ENCODE data around the gene FFAR1.

FFAR1 gene

GRCh38 chr19:35347171-35347929 is at the start of gene FFAR1:
TSS of gene FFAR1 (plus strand) at chr19:35347902. CDS start at chr19:35351552, 3,650 bp downstream.
- no peak for DNase-seq

GRCh38 chr19:35297922-35298321 is 49.8 kb upstream of the FFAR1 start:
- DNase-seq: no peak

GRCh38 chr19:35298561-35298972 is 49.1 kb upstream of the FFAR1 start:
- no peak for DNase-seq

DNA sequence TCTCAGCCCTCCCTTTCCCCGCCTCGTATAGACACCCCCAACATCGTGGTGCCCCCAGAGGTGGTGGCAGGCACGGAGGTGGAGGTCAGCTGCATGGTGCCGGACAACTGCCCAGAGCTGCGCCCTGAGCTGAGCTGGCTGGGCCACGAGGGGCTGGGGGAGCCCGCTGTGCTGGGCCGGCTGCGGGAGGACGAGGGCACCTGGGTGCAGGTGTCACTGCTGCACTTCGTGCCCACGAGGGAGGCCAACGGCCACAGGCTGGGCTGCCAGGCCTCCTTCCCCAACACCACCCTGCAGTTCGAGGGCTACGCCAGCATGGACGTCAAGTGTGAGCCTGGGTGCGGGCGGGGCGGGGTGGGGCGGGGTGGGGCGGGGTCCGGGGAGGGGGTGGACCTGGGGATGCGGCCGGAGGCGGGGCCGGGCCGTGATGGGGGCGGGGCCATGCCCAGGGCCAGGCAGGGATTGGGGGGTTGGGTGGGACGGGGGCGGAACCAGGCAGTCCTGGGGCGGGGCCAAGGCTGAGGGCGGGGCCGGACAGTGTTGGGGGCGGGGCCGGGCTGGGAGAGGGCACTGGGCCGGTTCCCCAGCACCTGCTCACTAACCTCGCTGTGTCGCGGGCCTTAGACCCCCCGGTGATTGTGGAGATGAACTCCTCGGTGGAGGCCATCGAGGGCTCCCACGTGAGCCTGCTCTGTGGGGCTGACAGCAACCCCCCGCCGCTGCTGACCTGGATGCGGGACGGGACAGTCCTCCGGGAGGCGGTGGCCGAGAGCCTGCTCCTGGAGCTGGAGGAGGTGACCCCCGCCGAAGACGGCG is 48.0 kb upstream of the FFAR1 start:
- peak in 1 of 2 experiments; percentile 72 for DNase-seq

DNA sequence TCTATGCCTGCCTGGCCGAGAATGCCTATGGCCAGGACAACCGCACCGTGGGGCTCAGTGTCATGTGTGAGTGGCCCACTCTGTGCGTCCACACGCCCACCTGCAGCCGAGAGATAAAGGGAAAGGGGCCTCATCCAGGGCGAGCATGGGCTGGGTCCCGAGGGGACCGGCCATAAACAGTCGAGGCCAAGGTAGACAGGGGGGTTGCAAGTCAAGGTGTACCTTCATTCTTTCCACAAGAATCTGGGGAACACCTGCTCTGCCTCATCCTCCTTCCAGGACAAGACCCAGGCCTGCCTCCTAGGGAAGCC is 47.4 kb upstream of the FFAR1 start:
- no peak for DNase-seq

DNA sequence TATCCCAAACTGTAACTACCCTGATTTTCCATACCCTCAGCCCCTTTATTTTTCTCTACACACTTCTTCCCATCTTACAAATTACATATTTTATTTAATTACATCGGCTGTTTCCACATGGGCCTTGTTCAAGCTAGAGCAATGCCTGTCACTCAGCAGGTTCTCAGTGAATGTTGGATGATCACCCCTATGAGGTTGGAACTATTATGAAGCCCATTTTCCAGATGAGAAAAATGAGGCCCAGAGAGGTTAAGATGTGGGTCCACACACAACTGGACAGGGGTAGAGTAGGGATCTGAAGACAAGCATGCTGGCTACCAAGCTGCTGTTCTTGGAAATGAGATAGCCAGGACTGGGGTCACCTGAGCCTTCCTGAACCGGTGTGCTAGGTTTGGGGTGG is 45.7 kb upstream of the FFAR1 start:
- DNase-seq: no peak

DNA sequence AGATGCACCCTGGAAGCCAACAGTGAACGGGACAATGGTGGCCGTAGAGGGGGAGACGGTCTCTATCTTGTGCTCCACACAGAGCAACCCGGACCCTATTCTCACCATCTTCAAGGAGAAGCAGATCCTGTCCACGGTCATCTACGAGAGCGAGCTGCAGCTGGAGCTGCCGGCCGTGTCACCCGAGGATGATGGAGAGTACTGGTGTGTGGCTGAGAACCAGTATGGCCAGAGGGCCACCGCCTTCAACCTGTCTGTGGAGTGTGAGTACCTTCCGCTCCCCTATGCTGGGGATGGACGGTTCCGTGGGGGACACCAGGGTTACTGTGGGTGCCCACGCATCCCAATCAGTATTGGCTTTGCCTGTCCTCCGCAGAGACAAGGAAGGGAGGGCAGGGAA is 45.3 kb upstream of the FFAR1 start:
- no peak for DNase-seq

DNA sequence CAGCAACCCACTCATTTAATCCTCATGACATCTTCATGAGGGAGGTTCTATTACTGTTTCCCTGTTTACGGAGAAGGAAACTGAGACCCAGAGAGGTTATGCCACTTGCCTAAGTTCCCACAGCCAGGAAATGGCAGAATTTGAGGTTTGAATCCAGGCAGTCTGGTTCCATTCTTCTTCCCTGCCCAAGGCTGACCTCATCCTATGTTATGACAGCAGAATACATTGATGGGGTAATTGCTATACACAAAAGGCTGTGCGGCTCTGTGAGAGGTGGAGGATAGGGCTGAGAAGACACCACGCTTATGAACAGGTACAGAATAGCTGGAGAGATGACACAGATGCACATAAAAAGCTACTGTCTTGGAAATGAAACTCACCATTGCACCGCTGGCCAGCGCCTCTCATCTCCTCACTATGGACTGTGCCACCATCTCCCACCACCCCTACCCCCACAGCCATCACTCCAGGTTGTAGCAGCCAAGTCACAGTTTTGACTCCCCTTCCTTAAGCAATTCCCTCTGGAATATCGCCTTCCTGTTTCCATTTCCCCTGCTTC is 44.3 kb upstream of the FFAR1 start:
- DNase-seq: no peak

GRCh38 chr19:35304036-35304435 is 43.7 kb upstream of the FFAR1 start:
- no peak for DNase-seq

GRCh38 chr19:35305181-35305580 is 42.5 kb upstream of the FFAR1 start:
- DNase-seq: no peak

GRCh38 chr19:35306473-35307246 is 41.0 kb upstream of the FFAR1 start:
- peak; percentile 33 to 69 for DNase-seq

GRCh38 chr19:35307931-35308330 is 39.8 kb upstream of the FFAR1 start:
- DNase-seq: no peak

GRCh38 chr19:35308910-35309309 is 38.8 kb upstream of the FFAR1 start:
- DNase-seq: no peak

- DNase-seq: no peak
These were observed 38.0 kb upstream of the FFAR1 start for GRCh38 chr19:35309481-35310279.

DNA sequence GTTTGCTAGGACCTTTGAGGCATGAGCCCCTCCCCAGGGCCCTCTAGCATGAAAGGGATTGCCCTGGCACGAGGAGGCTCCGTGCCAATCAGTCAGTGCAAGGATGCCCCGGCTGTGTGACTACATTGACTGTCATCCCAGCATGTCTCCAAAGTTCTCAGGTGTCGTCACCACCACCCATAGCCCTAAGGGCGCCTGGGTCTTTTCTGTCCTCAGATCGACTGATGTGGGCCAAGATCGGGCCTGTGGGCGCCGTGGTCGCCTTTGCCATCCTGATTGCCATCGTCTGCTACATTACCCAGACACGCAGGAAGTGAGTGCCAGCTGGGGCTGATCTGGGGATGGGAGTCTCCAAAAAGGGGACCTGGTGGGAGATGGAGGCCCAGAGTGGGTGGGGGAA is 37.4 kb upstream of the FFAR1 start:
- no peak for DNase-seq

- no peak for DNase-seq
These were observed 36.8 kb upstream of the FFAR1 start for GRCh38 chr19:35310811-35311465.

DNA sequence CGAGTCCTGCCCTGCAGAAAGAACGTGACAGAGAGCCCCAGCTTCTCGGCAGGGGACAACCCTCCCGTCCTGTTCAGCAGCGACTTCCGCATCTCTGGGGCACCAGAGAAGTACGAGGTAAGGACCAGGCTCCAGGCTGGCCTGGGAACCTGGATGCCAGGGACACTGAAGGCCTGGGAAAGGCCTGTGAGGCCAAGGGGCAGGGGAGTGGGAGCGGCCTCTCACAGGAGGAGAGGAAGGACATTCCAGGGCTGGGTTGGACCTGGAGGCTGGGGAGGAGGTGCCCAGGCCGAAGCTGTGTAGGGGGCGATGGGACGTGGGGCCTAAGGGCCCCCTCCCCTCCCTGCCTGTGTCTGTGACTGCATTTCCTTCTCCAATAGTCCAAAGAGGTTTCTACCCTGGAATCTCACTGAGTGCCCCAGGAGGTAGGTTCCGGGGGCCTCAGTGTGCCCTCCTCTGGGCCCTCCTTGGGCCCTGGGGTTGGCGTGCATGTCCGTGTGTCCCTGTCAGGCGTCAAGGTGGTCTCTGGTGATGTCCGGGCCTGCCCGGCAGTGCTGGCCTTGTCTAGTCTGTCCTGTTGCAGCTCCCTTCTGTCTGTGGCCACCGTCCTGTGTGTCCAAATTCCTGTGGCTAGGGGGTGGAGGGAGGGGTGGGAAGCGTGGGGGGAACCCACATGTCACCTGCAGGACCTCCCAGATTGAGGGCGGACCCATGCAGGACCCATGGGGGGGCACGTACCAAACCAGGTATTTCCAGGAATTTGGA is 35.6 kb upstream of the FFAR1 start:
- no peak for DNase-seq

DNA sequence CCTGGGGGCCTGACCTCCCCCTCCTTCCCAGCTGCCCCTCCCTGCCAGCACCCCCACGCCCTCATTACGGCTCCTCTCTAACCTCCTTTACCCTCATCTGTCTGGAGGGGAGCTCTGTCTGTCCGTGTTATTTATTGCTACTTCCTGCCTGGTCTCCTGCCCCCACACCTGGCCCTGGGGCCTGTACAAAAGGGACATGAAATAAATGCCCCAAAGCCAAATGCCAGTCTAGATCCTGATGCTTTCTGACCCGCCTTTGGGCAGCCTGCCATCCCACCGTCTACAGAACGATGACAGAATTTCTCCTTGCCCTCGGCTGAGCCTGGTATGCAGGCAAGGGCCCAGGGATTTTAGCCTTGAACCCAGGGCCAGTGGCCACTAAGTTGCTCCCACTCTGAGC is 34.1 kb upstream of the FFAR1 start:
- DNase-seq: no peak

DNA sequence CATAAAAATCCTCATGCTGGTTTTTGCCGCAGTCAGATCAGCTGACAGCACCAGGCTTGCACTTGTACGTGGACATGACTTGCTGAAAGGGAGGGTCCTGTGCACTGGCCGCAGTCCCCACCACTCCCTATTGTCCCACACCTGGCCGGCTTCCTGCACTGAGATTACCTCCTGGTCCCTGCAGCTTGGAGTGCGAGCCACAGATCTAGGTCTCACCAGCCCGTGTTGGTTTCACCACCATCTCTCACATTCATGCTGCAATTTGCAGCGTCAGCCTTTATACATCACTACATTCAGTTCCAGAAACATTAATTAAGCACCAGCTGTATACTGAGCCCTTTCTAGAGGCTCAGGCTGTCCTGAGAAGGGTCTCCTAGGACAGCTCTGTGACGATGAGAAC is 33.7 kb upstream of the FFAR1 start:
- DNase-seq: no peak

GRCh38 chr19:35314858-35315470 is 32.7 kb upstream of the FFAR1 start:
- no peak for DNase-seq

- DNase-seq: no peak
These were observed 31.8 kb upstream of the FFAR1 start for GRCh38 chr19:35315883-35316282.

All from NCI-H526 (cell line).